GM19324 (cell line): ENCODE results near the gene AURKB.
"Not testable (repeated sequence)": the region's sequence is repeated elsewhere in the genome, so short reads cannot be mapped to it uniquely, and the experiment has no call there.

Experiments
- ATAC-seq: cut with Tn5 transposase; IDR thresholded peaks from one replicate; pipeline ENCODE4 v1.9.1; 2021; ENCODE audit warnings: mild to moderate bottlenecking, moderate library complexity; ENCODE audit not compliant: unreplicated experiment, low FRiP score

Gene AURKB

GRCh38 chr17:8225813-8226535 is 15.6 kb upstream of the AURKB start:
- ATAC-seq = no peak

- ATAC-seq = no peak
Measured at GRCh38 chr17:8224891-8225812, 14.8 kb upstream of the AURKB start.

GRCh38 chr17:8223356-8224126 is 13.2 kb upstream of the AURKB start:
- peak; percentile 5 for ATAC-seq

GRCh38 chr17:8222630-8223355 is 12.4 kb upstream of the AURKB start:
- peak; percentile 48 for ATAC-seq

GRCh38 chr17:8222380-8222629 is 11.9 kb upstream of the AURKB start:
- peak; percentile 37 for ATAC-seq

GRCh38 chr17:8221663-8222379 is 11.4 kb upstream of the AURKB start:
- ATAC-seq = peak; percentile 37

GRCh38 chr17:8220783-8221662 is 10.6 kb upstream of the AURKB start:
- no peak for ATAC-seq

- not testable (repeated sequence) for ATAC-seq
Measured at GRCh38 chr17:8214000-8214399, 3.6 kb upstream of the AURKB start.

- ATAC-seq = no peak
Measured at GRCh38 chr17:8212312-8213180, 2.2 kb upstream of the AURKB start.

- ATAC-seq = peak; percentile 8
Measured at GRCh38 chr17:8210761-8211458, 535 bp upstream of the AURKB start.

GRCh38 chr17:8206536-8206935 is 3.8 kb downstream of the AURKB start:
- no peak for ATAC-seq

- ATAC-seq = no peak
Measured at GRCh38 chr17:8204761-8205555, 5.4 kb downstream of the AURKB start.

- peak; percentile 22 for ATAC-seq
Measured at GRCh38 chr17:8192070-8192815, 18.1 kb downstream of the AURKB start.

GRCh38 chr17:8190506-8190905 is 19.9 kb downstream of the AURKB start:
- ATAC-seq = no peak

- peak; percentile 47 for ATAC-seq
Measured at GRCh38 chr17:8189711-8190477, 20.5 kb downstream of the AURKB start, which contains the start of gene BORCS6. TSS of gene BORCS6 (minus strand) at chr17:8190180. CDS start at chr17:8190140, 40 bp downstream.
